ENCODE measurements around the gene MUL1.

The MUL1 gene

DNA sequence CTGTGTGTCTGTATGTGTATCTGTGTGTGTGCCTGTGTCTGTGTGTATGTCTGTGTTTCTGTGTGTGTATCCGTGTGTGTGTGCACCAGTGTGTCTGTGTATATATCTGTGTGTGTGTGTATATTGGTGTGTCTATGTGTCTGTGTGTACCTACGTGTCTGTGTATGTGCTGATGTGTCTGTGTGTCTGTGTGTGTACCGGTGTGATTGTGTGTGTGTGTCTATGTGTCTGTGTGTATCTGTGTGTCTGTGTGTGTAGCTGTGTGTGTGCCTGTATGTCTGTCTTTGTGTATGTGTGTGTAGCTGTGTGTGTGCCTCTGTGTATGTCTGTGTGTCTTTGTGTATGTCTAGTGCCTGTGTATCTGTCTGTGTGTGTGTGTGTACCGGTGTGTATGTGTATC is 53.9 kb downstream of the MUL1 start:
- TF ChIP-seq, protein P1, sequence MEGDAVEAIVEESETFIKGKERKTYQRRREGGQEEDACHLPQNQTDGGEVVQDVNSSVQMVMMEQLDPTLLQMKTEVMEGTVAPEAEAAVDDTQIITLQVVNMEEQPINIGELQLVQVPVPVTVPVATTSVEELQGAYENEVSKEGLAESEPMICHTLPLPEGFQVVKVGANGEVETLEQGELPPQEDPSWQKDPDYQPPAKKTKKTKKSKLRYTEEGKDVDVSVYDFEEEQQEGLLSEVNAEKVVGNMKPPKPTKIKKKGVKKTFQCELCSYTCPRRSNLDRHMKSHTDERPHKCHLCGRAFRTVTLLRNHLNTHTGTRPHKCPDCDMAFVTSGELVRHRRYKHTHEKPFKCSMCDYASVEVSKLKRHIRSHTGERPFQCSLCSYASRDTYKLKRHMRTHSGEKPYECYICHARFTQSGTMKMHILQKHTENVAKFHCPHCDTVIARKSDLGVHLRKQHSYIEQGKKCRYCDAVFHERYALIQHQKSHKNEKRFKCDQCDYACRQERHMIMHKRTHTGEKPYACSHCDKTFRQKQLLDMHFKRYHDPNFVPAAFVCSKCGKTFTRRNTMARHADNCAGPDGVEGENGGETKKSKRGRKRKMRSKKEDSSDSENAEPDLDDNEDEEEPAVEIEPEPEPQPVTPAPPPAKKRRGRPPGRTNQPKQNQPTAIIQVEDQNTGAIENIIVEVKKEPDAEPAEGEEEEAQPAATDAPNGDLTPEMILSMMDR (IDR thresholded peaks at IDR 0.05; ENCODE audit: insufficient read depth, low read length, poor library complexity, severe bottlenecking): no peak
- no peak for TF ChIP-seq EZH2phosphoT487 (conservative IDR thresholded peaks at IDR 0.05; ENCODE audit: low read length)
- H3K9me3 ChIP-seq (ENCODE audit: insufficient read depth, low read length): no peaks in the 10 kb centered on the region

GRCh38 chr1:20449735-20450311 is 58.1 kb downstream of the MUL1 start:
- Histone ChIP-seq H3K4me2 (ENCODE audit: low read depth, low read length, poor library complexity, severe bottlenecking) (no peak overlapping the region), H3K27me3 (ENCODE audit: low read length) (no peaks in the 10 kb centered on the region), H3K9me3 (ENCODE audit: insufficient read depth, low read length) (no peaks in the 10 kb centered on the region), H3K9me2 (replicated peaks; ENCODE audit: insufficient read depth, low read length) (no peaks in the 10 kb centered on the region), H3K79me2 (ENCODE audit: insufficient read depth, low read length) (no peaks in the 10 kb centered on the region), H3F3A (ENCODE audit: insufficient read depth) (no peaks in the 10 kb centered on the region), H2AFZ (ENCODE audit: low read depth, low read length, severe bottlenecking) (no peak overlapping the region), H3K27ac (ENCODE audit: low read depth, low read length) (no peak overlapping the region), H3K9ac (ENCODE audit: low read length) (no peak overlapping the region), H3K4me3 (ENCODE audit: insufficient read depth, low read length, poor library complexity, severe bottlenecking) (no peak overlapping the region), H3K36me3 (ENCODE audit: low read length) (no peaks in the 10 kb centered on the region), H4K20me1 (ENCODE audit: low read depth, low read length) (no peaks in the 10 kb centered on the region)
- no peak for TF ChIP-seq EZH2phosphoT487 (conservative IDR thresholded peaks at IDR 0.05; ENCODE audit: low read length)
- TF ChIP-seq, protein P1 (IDR thresholded peaks at IDR 0.05; ENCODE audit: insufficient read depth, low read length, poor library complexity, severe bottlenecking): no peak

More for the DNA sequence above, 53.9 kb downstream of the MUL1 start:
- Histone ChIP-seq H4K20me1 (ENCODE audit: low read depth, low read length) (no peaks in the 10 kb centered on the region), H3K27ac (ENCODE audit: low read depth, low read length) (no peak overlapping the region), H3K4me3 (ENCODE audit: insufficient read depth, low read length, poor library complexity, severe bottlenecking) (no peak overlapping the region), H2AFZ (ENCODE audit: low read depth, low read length, severe bottlenecking) (no peak overlapping the region), H3K79me2 (ENCODE audit: insufficient read depth, low read length) (no peaks in the 10 kb centered on the region), H3K9ac (ENCODE audit: low read length) (no peak overlapping the region), H3K27me3 (ENCODE audit: low read length) (no peaks in the 10 kb centered on the region), H3K4me2 (ENCODE audit: low read depth, low read length, poor library complexity, severe bottlenecking) (no peak overlapping the region), H3K9me2 (replicated peaks; ENCODE audit: insufficient read depth, low read length) (no peaks in the 10 kb centered on the region), H3K36me3 (ENCODE audit: low read length) (no peaks in the 10 kb centered on the region), H3F3A (ENCODE audit: insufficient read depth) (no peaks in the 10 kb centered on the region)
